Left kidney (tissue), 2 donors: ENCODE results near the gene BNIP3. TPM values are rescaled to one million over a fixed set of nuclear protein-coding genes. Genes with fewer than 3 reads are reported as not detected.
"Not testable (repeated sequence)": the region's sequence is repeated elsewhere in the genome, so short reads cannot be mapped to it uniquely, and the experiment has no call there.

ENCODE experiments used
- DNase-seq: peaks from one replicate; pipeline ENCODE4 v3.0.0-alpha.2; 2013
- polyA plus RNA-seq: library from polyadenylated mRNA; unstranded; fragments of 120-200 nt; gene quantifications from one replicate; pipeline ENCODE4 v1.2.1, GENCODE V29; 2013; ENCODE audit not compliant: insufficient read length

The BNIP3 gene
- polyA plus RNA-seq, 1 donor = 69.3 TPM

DNA sequence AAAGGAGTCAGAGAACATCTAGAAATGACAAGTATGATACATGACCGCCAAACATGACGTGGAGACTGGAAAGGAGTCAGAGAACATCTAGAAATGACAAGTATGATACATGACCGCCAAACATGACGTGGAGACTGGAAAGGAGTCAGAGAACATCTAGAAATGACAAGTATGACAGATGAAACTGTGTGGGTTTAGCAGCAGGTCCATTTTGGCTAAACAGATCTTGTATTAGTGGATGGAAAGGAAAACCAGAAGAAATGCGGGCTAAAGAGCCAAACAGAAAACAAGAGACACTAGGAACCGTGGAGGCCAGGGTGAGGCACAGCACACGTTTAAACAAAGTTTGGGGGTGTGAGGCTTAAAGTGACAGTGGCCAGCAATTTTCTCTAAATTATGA, 31.8 kb downstream of the BNIP3 start:
- not testable (repeated sequence) for DNase-seq

GRCh38 chr10:131949041-131949862, 32.5 kb downstream of the BNIP3 start:
- no peak for DNase-seq

- no peak for DNase-seq
Observed at GRCh38 chr10:131948501-131948900, 33.2 kb downstream of the BNIP3 start.

DNA sequence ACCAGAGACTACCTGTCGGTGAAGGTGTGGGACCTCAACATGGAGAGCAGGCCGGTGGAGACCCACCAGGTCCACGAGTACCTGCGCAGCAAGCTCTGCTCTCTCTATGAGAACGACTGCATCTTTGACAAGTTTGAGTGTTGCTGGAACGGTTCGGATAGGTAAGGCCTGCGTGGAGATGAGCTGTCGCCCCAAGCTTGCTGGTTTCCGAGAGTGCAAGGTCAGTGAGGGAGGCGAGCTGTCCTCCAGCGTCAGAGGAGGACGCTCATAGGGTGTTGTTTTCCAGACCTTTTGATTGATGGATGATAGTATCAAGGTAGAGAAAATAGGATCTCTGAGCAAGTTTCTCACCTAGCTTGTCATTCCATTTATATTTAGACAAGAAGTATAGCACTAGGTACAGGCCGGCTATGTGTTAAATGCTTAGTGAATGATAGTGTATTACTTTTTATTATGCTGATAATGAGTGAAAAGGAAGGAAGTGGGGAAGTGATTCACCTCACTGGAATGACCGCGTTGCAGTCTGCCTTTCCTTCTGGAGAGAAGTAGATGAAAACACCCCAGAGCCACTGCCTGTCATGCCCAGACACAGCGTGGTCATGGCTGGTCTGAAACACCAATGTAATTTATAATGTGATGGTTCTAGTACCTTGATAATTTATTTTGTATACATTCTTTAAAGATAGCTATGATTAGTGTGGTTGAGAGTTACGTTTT, 33.9 kb downstream of the BNIP3 start:
- DNase-seq = no peak

DNA sequence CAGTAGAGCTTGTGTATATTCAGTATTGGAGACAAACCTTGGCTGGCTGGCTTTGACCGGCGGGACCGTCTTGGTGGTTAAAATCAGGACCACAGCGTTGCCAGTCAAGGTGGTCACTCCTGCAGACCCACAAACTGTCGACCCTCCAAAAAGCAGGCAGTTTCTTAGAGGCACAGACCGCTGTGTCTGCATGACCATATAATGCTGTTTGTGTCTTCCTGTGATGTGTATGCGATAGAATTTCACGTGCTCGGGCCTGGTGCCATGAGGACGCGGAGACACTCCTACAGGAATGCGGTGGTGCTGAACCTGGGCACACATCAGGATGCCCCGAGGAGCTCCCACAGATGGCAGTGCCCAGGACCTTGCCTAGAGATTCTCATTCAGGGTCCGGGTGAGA, 34.8 kb downstream of the BNIP3 start:
- DNase-seq = no peak

- no peak for DNase-seq
Observed at GRCh38 chr10:131946321-131946751, 35.4 kb downstream of the BNIP3 start.

DNA sequence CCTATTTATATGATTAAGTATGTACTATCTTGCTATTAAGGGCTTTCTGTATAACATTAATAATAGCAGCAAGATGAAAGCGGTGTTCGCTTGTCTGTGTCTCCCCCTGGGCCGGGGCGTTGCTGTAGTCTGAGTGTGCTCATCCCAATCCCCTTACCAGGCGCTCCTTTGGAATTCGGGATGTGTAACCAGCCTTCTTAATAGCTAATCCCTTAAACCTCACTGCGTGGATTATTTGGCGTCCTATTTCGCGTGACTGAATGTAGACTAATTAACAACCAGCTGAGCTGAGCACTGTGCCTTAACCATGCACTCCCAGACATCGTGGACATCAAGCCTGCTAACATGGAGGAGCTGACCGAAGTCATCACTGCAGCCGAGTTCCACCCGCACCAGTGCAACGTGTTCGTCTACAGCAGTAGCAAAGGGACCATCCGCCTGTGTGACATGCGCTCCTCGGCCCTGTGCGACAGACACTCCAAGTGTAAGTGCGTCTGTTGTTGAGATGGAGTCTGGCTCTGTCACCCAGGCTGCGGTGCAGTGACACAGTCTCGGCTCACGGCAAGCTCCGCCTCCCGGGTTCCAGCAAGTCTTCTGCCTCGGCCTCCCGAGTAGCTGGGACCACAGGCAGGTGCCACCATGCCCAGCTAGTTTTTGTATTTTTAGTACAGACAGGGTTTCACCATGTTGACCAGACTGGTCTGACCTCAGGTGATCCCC, 36.6 kb downstream of the BNIP3 start:
- no peak for DNase-seq

DNA sequence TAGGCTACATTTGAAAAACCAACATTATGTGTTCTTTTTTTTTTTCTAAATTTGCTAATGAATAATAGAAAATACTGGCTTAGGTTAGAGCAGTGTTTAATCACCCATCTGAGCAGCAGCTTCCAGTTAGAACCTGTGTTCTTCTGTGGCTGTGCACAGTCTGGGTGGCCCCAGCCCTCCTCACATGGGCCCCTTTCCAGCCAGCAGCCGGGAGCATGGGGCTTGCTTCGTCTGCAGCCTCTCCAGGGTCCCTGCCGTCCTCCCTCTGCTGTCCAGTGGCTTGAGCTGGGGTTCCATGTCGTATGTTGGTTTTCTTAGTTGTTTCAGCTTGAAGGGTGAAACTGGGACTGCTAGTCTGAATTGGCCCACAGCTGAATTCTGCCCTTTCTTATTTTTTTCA, 37.3 kb downstream of the BNIP3 start:
- DNase-seq = no peak

DNA sequence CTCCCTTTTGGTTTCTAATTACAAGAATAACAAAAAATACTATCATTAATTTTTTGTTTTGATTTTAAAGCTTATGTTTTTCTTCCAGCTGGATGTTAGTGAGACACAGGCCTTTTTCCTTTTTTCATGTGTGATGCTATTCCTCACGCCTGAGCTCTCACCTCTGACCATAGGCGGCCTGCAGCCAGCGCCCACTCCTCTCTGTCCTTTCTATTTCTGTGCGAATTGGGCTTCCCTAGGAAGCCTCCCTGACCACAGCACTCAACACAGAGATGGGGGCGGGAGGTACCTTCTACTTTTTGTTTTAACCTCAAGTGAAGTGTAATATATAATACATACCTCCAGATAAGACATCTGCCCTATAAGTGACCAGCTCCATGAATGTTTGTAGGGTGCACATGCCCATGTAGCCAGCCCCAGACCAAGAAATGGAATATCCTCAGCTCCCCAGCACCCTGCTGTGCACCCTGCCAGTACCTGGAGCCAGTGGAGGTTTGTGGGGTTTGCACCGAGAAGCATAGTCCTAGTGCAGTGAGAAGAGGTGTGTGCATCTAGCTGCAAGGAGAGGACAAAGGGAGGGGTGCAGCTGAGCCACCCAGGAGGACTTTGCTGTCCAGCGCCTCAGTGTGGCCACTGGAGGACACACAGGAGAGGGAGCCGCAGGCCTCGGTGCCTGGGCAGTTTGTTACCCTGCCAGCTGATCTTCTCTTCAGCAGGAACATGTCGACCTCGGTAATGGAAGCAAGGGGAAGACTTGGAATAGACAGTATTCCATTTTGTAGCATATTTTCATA, 38.5 kb downstream of the BNIP3 start:
- no peak for DNase-seq

DNA sequence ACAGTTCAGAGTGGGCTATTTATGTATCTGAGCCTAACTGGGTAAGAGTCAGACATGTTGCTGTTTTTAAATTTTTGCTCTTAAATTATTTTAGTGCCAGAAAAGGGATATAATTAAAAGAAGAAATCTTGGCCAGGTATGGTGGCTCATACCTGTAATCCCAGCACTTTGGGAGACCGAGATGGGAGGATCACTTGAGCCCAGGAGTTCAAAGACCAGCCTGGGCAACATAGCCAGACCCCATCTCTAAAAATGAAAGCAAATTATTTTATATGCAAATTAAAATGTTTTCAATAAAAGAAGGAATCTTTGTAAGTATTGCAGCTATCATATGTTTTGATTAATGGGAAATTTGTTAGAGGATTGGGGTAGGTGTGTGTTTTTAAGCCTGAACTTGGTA, 39.3 kb downstream of the BNIP3 start:
- DNase-seq = no peak

DNA sequence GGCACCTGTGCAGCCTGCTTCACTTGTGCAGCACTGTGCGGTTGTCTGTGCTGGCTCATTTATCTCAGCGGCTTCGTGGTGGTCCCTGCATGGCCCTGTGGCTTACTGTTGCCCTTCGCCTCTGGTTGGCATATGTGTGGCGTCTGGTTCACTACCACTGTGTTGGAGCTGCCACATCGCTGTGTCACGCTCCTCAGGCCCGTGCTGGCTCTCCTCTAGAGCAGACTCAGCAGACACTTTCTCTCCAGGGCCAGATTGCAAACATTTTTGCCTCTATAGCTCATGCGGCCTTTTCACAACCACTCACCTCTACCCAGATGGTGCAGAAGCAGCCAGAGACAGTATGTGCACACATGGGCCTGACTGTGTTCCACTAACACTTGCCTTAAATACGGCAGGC, 43.0 kb downstream of the BNIP3 start:
- no peak for DNase-seq

DNA sequence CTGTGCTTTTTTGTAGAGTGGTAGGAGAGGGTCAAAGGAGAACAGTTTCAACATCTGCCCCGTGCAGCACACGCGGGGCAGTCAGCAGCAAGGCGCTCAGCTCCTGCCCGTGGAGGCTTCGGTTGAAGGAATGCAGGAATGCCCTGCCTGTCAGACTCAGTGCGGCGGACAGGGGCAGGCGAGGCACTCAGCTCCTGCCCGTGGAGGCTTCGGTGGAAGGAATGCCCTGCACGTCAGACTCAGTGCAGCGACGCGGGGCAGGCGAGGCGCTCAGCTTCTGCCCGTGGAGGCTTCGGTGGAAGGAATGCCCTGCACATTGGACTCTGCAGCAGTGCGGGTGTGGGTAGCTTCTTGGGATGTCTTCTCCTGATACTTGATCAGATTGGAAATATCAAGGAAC, 43.9 kb downstream of the BNIP3 start:
- no peak for DNase-seq

GRCh38 chr10:131936736-131937135, 45.0 kb downstream of the BNIP3 start:
- DNase-seq = no peak

GRCh38 chr10:131936294-131936693, 45.4 kb downstream of the BNIP3 start:
- DNase-seq = no peak

GRCh38 chr10:131935260-131935659, 46.5 kb downstream of the BNIP3 start:
- DNase-seq = no peak

- no peak for DNase-seq
Observed at GRCh38 chr10:131934769-131935168, 47.0 kb downstream of the BNIP3 start.

GRCh38 chr10:131933696-131934086, 48.0 kb downstream of the BNIP3 start:
- DNase-seq = no peak

DNA sequence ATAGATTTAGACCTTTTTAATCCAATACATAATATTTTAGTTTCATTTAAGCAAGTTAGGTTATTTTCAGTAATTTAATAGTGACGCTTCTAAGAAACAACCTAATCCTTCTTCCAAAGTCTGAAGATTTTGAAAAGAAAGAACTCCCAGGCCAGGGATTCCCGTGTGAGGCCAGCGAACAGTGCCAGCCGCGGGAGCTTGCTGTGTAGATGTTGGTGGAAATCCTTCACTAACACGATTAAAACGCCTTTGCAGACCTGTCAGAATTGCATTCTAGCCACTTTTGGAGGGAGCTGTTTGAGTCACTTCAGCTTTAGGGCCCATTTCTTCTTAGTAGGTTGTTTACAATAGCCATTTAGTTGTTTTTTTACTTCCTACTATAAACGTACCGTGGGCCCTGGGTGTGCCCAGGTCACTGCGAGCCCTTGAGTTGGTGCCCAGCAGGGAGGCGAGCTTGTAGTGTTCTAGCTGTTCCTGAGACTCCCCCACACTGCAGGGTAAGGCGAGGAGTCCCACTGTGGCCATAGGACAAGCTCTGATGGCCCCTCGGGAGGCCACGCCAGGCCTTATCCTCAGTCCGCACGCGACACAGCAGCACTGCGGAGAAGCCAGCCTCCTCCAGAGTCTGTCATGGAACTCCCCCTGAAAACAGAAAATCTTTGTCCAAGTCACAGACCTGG, 48.6 kb downstream of the BNIP3 start:
- DNase-seq = no peak

GRCh38 chr10:131931981-131932380, 49.7 kb downstream of the BNIP3 start:
- DNase-seq = no peak

- no peak for DNase-seq
Observed at GRCh38 chr10:131930586-131931330, 51.0 kb downstream of the BNIP3 start.

DNA sequence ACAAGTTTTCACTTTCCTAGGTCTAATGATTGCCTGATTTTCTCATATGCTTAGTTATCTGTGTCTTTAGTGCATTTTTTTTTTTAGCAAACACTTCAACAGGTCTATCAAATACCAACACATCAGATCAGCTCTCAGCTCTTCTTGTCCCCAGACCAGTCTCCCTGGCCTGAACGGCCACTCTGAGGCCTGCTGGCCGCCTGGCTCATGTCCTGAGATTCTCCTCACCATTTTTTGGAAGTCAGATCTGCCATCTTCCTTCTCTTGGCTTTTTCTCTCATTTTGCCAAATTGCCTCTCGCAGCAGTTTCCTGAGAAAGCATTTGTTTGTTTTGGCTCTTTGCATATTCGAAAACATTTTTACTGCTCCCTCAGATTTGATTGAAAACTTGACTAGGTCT, 51.6 kb downstream of the BNIP3 start:
- DNase-seq = no peak
